ENCODE results near the gene C1orf159.

DNA sequence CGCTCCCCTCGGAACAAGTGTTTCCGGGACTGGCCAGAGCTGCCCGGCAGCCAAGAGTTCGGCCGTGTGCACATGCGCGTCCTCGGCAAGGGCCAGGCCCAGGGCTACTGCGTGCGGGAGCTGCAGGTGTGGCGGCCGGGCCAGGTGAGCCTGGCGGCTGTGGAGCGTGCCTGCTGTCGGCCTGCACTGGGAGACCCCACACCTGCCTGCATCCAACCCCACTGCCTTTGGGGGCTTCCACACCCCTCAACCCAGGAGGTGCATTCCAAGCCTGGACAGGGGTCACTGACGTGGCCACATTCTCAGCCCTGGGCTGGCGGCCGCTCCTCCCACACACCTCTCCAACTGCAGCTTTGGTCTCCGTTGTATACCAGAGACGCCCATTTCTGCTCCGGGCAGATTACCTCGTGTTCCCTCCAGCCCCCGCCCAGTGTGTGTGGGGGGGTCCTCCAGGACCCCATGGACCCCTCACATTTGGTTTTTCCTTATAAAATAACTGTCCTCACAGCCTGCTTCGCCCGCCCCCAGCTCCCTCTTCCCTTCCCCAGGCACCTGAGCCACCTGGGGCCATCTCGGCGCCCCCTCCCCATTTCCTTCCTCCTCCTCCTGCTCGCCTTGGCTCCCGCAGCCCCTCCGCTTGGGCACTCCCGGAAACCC is 47.9 kb downstream of the C1orf159 start:
- TF ChIP-seq, protein P1, sequence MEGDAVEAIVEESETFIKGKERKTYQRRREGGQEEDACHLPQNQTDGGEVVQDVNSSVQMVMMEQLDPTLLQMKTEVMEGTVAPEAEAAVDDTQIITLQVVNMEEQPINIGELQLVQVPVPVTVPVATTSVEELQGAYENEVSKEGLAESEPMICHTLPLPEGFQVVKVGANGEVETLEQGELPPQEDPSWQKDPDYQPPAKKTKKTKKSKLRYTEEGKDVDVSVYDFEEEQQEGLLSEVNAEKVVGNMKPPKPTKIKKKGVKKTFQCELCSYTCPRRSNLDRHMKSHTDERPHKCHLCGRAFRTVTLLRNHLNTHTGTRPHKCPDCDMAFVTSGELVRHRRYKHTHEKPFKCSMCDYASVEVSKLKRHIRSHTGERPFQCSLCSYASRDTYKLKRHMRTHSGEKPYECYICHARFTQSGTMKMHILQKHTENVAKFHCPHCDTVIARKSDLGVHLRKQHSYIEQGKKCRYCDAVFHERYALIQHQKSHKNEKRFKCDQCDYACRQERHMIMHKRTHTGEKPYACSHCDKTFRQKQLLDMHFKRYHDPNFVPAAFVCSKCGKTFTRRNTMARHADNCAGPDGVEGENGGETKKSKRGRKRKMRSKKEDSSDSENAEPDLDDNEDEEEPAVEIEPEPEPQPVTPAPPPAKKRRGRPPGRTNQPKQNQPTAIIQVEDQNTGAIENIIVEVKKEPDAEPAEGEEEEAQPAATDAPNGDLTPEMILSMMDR (IDR thresholded peaks at IDR 0.05; ENCODE audit: poor library complexity, severe bottlenecking) = no peak
- no peak for TF ChIP-seq TAF1 (IDR thresholded peaks at IDR 0.05; ENCODE audit: low read depth)
- TF ChIP-seq POLR2AphosphoS5 (IDR thresholded peaks at IDR 0.05) = no peak
- no peak for TF ChIP-seq MXI1 (conservative IDR thresholded peaks at IDR 0.05; ENCODE audit: poor library complexity, severe bottlenecking)
- TF ChIP-seq EP300 (conservative IDR thresholded peaks at IDR 0.05; ENCODE audit: poor library complexity, severe bottlenecking) = no peak
- TF ChIP-seq RAD21 (conservative IDR thresholded peaks at IDR 0.05) = no peak
- TF ChIP-seq, protein P2, sequence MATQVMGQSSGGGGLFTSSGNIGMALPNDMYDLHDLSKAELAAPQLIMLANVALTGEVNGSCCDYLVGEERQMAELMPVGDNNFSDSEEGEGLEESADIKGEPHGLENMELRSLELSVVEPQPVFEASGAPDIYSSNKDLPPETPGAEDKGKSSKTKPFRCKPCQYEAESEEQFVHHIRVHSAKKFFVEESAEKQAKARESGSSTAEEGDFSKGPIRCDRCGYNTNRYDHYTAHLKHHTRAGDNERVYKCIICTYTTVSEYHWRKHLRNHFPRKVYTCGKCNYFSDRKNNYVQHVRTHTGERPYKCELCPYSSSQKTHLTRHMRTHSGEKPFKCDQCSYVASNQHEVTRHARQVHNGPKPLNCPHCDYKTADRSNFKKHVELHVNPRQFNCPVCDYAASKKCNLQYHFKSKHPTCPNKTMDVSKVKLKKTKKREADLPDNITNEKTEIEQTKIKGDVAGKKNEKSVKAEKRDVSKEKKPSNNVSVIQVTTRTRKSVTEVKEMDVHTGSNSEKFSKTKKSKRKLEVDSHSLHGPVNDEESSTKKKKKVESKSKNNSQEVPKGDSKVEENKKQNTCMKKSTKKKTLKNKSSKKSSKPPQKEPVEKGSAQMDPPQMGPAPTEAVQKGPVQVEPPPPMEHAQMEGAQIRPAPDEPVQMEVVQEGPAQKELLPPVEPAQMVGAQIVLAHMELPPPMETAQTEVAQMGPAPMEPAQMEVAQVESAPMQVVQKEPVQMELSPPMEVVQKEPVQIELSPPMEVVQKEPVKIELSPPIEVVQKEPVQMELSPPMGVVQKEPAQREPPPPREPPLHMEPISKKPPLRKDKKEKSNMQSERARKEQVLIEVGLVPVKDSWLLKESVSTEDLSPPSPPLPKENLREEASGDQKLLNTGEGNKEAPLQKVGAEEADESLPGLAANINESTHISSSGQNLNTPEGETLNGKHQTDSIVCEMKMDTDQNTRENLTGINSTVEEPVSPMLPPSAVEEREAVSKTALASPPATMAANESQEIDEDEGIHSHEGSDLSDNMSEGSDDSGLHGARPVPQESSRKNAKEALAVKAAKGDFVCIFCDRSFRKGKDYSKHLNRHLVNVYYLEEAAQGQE (IDR thresholded peaks at IDR 0.05; ENCODE audit: borderline replicate concordance) = no peak

Measured in neural cell (in vitro differentiated cells).